HG02763 (cell line): ENCODE data around the gene KLHL6.
"Not testable (repeated sequence)": the region's sequence is repeated elsewhere in the genome, so short reads cannot be mapped to it uniquely, and the experiment has no call there.

Experiments used
- ATAC-seq: cut with Tn5 transposase; IDR thresholded peaks from one replicate; pipeline ENCODE4 v1.9.1; 2021; ENCODE audit warnings: mild to moderate bottlenecking, moderate library complexity; ENCODE audit not compliant: unreplicated experiment

Gene KLHL6

GRCh38 chr3:183455089-183455488, 100.4 kb downstream of the KLHL6 start:
- ATAC-seq: no peak

- no peak for ATAC-seq
These were observed 101.4 kb downstream of the KLHL6 start for GRCh38 chr3:183454064-183454463.

- ATAC-seq: no peak
These were observed 105.7 kb downstream of the KLHL6 start for GRCh38 chr3:183449791-183450190.

GRCh38 chr3:183449391-183449790, 106.1 kb downstream of the KLHL6 start:
- no peak for ATAC-seq

- no peak for ATAC-seq
These were observed 107.0 kb downstream of the KLHL6 start for GRCh38 chr3:183448369-183449128.

GRCh38 chr3:183447206-183448001, 108.1 kb downstream of the KLHL6 start:
- ATAC-seq: peak; percentile 59

- no peak for ATAC-seq
These were observed 108.7 kb downstream of the KLHL6 start for GRCh38 chr3:183446838-183447205.

- ATAC-seq: no peak
These were observed 110.8 kb downstream of the KLHL6 start for GRCh38 chr3:183444748-183445147.

- no peak for ATAC-seq
These were observed 111.8 kb downstream of the KLHL6 start for GRCh38 chr3:183443395-183444385.

GRCh38 chr3:183442994-183443393, 112.5 kb downstream of the KLHL6 start:
- no peak for ATAC-seq

- ATAC-seq: not testable (repeated sequence)
These were observed 115.0 kb downstream of the KLHL6 start for GRCh38 chr3:183440521-183440920.

GRCh38 chr3:183439515-183439914, 116.0 kb downstream of the KLHL6 start:
- ATAC-seq: no peak

GRCh38 chr3:183438735-183439134, 116.8 kb downstream of the KLHL6 start:
- ATAC-seq: no peak

GRCh38 chr3:183437666-183438564, 117.6 kb downstream of the KLHL6 start:
- ATAC-seq: no peak
